Activated T-helper 1 cell treated with anti-CD3 and anti-CD28 coated beads, Interleukin-2, amount 50 U/mL, for 16 hours (primary cell): Measurements from ENCODE around the gene PLXNA4.
"Not testable (repeated sequence)": the region's sequence is repeated elsewhere in the genome, so short reads cannot be mapped to it uniquely, and the experiment has no call there.

Source experiments
- DNase-seq, 2 donors: peaks; one replicate each; pipeline ENCODE4 v3.0.0-alpha.2; 2020; ENCODE audit warnings: low read depth in 1 of 2, low spot score in 1 of 2

The PLXNA4 gene

GRCh38 chr7:132181946-132182685 lies 394.2 kb downstream of the PLXNA4 start:
- DNase-seq, result no peak

- DNase-seq, result no peak
Measured at GRCh38 chr7:132181371-132181770, 394.9 kb downstream of the PLXNA4 start.

DNA sequence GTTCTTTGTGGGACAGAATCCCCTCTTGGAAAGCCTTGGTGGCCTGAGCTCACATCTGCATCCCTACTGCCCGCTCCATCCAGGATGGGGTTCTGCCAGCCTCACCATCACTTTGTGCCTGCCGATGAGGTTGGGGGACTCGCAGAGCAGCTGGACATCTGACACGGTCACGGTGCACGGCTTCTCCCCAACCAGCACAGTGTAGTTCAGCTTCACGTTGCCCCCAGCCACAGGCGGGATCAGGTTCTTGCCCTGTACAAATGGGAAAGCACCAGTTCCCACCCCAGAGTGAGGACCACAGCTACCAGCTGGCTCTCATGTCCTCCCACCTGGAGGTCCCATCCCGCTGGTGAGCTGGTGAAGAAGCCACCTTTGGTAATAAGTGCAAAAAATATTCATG lies 395.8 kb downstream of the PLXNA4 start:
- no peak for DNase-seq

GRCh38 chr7:132179681-132180080 lies 396.6 kb downstream of the PLXNA4 start:
- DNase-seq, result no peak

GRCh38 chr7:132179080-132179430 lies 397.2 kb downstream of the PLXNA4 start:
- no peak for DNase-seq

GRCh38 chr7:132178402-132179079 lies 397.7 kb downstream of the PLXNA4 start:
- not testable (repeated sequence) for DNase-seq

DNA sequence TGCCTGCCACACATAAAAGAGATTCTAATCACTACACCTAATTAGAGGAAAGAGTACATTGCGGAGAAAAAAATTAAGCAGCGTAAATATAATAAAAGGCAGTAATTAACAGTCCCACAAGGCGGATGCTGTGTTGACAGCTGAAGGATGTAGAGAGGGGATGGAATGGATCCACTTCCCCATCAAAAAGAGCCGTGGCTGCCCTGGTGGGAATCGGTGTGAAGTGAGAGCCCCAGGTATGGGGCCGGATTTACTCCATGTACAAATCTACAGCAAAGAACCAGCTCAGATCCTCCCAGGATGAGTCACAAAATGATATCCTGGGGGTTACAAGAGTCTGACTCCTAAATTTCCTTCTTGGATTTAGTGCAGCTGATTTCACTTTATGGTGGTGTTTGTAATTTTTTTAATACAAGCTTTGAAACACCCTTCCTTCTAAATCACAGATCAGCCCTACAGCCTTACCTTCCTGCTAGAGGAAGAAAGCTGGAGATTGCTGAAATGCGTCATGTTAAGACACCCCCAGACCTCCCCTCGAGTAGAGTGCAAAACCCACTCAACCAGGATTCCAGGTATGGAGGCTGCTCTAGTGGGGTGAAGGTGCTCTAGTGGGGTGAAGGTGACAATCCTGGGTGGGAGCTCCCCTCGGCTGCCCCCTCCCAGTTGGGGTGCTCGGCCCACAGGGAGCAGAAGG lies 398.4 kb downstream of the PLXNA4 start:
- DNase-seq, result no peak

DNA sequence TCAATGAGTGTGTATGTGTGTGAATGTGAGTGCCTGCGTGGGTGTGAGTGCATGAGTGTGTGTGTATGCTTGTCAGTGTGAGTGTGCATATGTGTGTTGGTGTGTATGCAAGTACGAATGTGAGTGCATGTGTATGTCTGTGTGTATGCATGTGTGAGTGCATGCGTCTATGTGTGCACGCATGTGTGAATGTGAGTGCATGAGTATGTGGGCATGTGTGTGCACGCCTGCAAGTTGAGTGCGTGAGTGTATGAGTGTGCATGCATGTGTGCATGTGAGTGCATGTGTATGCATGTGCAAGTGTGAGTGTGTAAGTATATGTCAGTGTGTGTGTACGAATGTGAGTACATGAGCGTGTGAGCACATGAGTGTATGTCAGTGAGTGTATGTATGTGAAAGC lies 399.6 kb downstream of the PLXNA4 start:
- DNase-seq, result no peak

DNA sequence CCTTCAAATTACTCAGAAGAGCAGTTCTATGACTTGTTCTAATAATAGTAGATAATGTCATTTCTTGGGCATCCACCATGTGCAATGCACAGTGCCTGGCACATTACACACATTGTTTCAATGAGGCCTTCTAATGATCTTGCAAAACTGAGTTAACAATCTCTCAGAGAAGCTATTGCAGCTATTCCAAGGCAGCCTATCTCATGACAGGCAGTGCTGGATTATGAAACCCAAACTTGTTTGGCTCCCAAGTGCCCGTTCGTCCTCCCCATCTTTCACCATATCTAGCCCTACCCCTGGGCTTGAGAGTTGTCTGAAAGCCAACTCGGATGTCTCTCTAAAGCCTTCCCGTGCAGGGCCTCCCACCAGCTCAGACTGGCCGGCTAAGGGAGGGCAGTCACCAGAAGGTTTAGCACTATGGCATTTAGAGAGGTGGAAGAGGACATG lies 405.1 kb downstream of the PLXNA4 start:
- no peak for DNase-seq

GRCh38 chr7:132169730-132170129 lies 406.5 kb downstream of the PLXNA4 start:
- DNase-seq, result no peak

GRCh38 chr7:132168239-132168638 lies 408.0 kb downstream of the PLXNA4 start:
- DNase-seq, result no peak

GRCh38 chr7:132165695-132166094 lies 410.6 kb downstream of the PLXNA4 start:
- not testable (repeated sequence) for DNase-seq

- no peak for DNase-seq
Measured at GRCh38 chr7:132164558-132165125, 411.6 kb downstream of the PLXNA4 start.

DNA sequence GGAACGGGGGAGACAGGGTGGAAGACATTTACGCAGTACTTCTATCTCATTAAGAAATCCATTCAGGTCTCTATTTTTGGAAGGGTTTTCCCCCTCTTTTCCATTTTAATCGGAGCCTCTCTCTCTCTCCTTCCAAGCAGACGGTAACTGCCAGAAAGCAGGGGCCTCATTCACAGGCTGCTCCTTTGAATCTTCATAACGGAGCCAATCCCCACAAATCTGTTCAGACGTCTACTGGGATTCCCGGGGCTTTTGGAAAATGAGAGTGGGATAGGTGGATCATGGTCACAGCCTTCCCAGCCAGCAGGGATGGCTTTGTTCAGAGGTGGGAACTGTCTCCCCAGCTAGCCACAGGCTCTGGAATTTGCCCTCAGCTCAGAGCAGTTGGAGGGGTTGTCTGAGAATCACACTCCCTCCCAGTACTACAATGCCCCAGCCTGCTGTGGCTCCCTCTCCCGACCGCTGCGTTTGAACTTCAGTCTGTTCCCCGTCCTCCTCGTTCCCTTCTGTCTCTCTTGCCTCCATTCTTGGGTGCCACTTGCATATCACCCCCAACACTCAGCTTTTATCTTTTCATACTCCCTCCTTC lies 413.6 kb downstream of the PLXNA4 start:
- no peak for DNase-seq

GRCh38 chr7:132161976-132162375 lies 414.3 kb downstream of the PLXNA4 start:
- no peak for DNase-seq

- no peak for DNase-seq
Measured at GRCh38 chr7:132161533-132161915, 414.7 kb downstream of the PLXNA4 start.

GRCh38 chr7:132160611-132161532 lies 415.4 kb downstream of the PLXNA4 start:
- no peak for DNase-seq

GRCh38 chr7:132158841-132159240 lies 417.4 kb downstream of the PLXNA4 start:
- no peak for DNase-seq

GRCh38 chr7:132158166-132158565 lies 418.1 kb downstream of the PLXNA4 start:
- DNase-seq, result no peak

GRCh38 chr7:132155715-132156114 lies 420.6 kb downstream of the PLXNA4 start:
- DNase-seq, result no peak
